Measurements from ENCODE around the gene NLRP13. TPM values are rescaled to one million over a fixed set of nuclear protein-coding genes. Genes with fewer than 3 reads are reported as not detected.

NLRP13 gene
- total and polyA plus RNA-seq, 4 donors = not detected

DNA sequence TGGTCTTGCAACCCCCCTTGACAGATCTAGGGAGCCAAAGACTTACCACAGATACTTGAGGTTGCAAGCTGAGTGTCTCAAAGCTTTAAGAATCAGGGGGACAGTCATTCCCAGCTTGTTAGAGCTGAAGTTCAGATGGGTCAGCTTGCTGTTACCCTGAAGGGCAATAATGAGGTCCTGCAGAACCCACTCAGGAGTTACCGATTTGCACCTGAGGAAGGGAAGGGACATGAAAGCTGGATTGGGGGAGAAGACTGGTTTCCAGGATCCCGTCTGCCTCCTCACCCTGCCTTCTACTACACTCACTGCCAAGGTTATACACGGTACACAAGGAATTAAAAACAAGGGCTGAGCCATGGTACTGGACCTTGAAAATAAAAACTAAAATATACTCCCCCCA lies 24.4 kb downstream of the NLRP13 start:
- Histone ChIP-seq H3K36me3 (ENCODE audit: control insufficient read depth, insufficient read depth, low read length) (no peaks in the 10 kb centered on the region), H3K9me3 (ENCODE audit: control insufficient read depth, insufficient read depth, low read length) (no peaks in the 10 kb centered on the region), H3K4me1 (ENCODE audit: control insufficient read depth, insufficient read depth, low read length) (no peaks in the 10 kb centered on the region), H3K4me3 (ENCODE audit: low read depth, low read length) (no peak overlapping the region), H3K27ac (ENCODE audit: low read depth, low read length) (no peak overlapping the region), H3K27me3 (ENCODE audit: control insufficient read depth, insufficient read depth, low read length) (no peaks in the 10 kb centered on the region)
- no peak for DNase-seq (ENCODE audit: low read depth in 4 of 6, low spot score in 6 of 6)
- no CpG with 5 or more reads among the region's 3 CpGs for WGBS (ENCODE audit: insufficient coverage)

GRCh38 chr19:55907286-55907685 lies 24.9 kb downstream of the NLRP13 start:
- Histone ChIP-seq H3K4me3 (ENCODE audit: low read depth, low read length) (no peak overlapping the region), H3K27ac (ENCODE audit: low read depth, low read length) (no peak overlapping the region), H3K4me1 (ENCODE audit: control insufficient read depth, insufficient read depth, low read length) (no peaks in the 10 kb centered on the region), H3K9me3 (ENCODE audit: control insufficient read depth, insufficient read depth, low read length) (no peaks in the 10 kb centered on the region), H3K27me3 (ENCODE audit: control insufficient read depth, insufficient read depth, low read length) (no peaks in the 10 kb centered on the region), H3K36me3 (ENCODE audit: control insufficient read depth, insufficient read depth, low read length) (no peaks in the 10 kb centered on the region)
- no peak for DNase-seq (ENCODE audit: low read depth in 4 of 6, low spot score in 6 of 6)
- WGBS (ENCODE audit: insufficient coverage) = 75% methylated on average over 6 of the region's 7 CpGs

DNA sequence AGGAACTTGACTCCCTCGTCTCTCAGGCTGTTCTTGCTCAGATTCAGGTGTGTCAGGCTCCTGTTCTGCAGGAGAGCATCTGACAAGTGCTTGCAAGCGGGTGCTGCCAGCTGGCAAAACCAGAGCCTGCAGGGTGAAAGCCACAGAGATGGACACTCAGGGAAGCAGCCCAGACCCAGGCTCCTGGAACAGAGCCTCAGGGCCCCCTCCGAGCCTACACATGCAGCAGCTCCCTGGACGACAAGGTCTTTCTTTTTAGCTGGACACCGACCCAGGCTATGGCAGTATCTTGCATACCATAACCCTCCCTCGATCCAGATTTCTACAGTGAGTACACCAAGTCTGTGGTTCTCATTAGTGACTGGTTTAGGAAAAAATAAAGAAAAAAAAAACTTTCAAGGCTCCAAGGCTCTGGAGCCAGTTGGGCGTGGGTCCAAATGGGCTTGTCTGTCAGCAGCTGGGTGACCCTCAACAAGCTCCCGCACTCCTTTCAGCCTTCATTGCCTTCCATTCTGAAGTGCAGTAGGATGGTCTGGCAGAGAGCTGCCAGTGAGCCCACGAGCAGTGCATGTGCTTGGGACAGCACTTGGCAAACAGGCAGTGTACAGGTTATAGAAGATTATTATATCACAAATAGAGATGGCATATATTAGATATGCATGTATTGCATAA lies 29.9 kb downstream of the NLRP13 start:
- H3K4me1 ChIP-seq (ENCODE audit: control insufficient read depth, insufficient read depth, low read length) = no peaks in the 10 kb centered on the region
- no peak overlapping the region for H3K4me3 ChIP-seq (ENCODE audit: low read depth, low read length)
- no peak for DNase-seq (ENCODE audit: low read depth in 4 of 6, low spot score in 6 of 6)
- no peaks in the 10 kb centered on the region for H3K27me3 ChIP-seq (ENCODE audit: control insufficient read depth, insufficient read depth, low read length)
- WGBS (ENCODE audit: insufficient coverage) = 61% methylated on average over 5 of the region's 9 CpGs
- H3K9me3 ChIP-seq (ENCODE audit: control insufficient read depth, insufficient read depth, low read length) = no peaks in the 10 kb centered on the region
- no peaks in the 10 kb centered on the region for H3K36me3 ChIP-seq (ENCODE audit: control insufficient read depth, insufficient read depth, low read length)
- no peak overlapping the region for H3K27ac ChIP-seq (ENCODE audit: low read depth, low read length)

GRCh38 chr19:55901369-55902079 lies 30.6 kb downstream of the NLRP13 start:
- DNase-seq (ENCODE audit: low read depth in 4 of 6, low spot score in 6 of 6) = no peak
- no peak overlapping the region for H3K27ac ChIP-seq (ENCODE audit: low read depth, low read length)
- H3K9me3 ChIP-seq (ENCODE audit: control insufficient read depth, insufficient read depth, low read length) = no peaks in the 10 kb centered on the region
- WGBS (ENCODE audit: insufficient coverage) = 78% methylated on average over 13 of the region's 13 CpGs
- H3K27me3 ChIP-seq (ENCODE audit: control insufficient read depth, insufficient read depth, low read length) = no peaks in the 10 kb centered on the region
- H3K36me3 ChIP-seq (ENCODE audit: control insufficient read depth, insufficient read depth, low read length) = no peaks in the 10 kb centered on the region
- no peaks in the 10 kb centered on the region for H3K4me1 ChIP-seq (ENCODE audit: control insufficient read depth, insufficient read depth, low read length)
- H3K4me3 ChIP-seq (ENCODE audit: low read depth, low read length) = no peak overlapping the region

DNA sequence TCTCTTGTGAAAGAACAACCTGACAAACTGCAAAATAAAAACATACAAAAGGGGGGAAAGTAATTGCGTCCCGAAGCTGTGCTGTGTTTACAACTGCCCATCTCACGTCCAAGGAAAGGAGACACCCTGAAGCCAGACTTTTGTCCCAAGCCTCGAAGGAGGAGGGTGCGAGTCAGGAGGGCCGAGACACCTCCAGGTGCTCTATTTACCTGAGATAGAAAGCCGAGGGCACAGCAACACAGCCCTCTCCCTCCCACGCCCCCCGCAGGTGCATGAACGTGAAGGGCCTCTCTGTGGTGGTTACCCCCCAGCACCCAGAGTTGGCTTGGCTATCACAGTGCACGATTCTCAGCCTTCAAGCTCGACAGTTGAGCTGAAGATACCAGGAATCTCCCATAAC lies 33.2 kb downstream of the NLRP13 start:
- Histone ChIP-seq H3K4me1 (ENCODE audit: control insufficient read depth, insufficient read depth, low read length) (no peaks in the 10 kb centered on the region), H3K27me3 (ENCODE audit: control insufficient read depth, insufficient read depth, low read length) (no peaks in the 10 kb centered on the region), H3K27ac (ENCODE audit: low read depth, low read length) (no peak overlapping the region), H3K9me3 (ENCODE audit: control insufficient read depth, insufficient read depth, low read length) (no peaks in the 10 kb centered on the region), H3K36me3 (ENCODE audit: control insufficient read depth, insufficient read depth, low read length) (no peaks in the 10 kb centered on the region), H3K4me3 (ENCODE audit: low read depth, low read length) (no peak overlapping the region)
- 76% methylated on average over 6 of the region's 12 CpGs for WGBS (ENCODE audit: insufficient coverage)
- DNase-seq (ENCODE audit: low read depth in 4 of 6, low spot score in 6 of 6) = no peak

DNA sequence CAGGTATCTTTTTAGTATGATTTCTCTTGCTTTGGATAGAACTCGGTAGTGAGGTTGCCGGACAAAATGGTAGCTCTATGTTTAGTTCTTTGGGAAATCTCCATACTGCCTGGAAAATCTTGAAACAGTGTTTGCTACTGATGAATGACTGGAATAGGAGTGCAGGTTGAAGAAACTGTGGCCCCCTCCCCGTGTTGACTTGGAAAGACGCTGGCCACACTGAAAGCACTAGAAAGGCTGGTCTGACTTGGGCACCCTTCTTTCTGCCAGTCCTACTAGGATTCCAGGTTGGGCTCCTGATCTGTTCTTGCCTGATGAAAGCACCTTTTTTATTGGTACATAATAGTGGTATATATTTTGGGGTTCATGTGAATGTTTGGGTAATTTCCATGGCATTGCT lies 49.5 kb downstream of the NLRP13 start:
- Histone ChIP-seq H3K36me3 (ENCODE audit: control insufficient read depth, insufficient read depth, low read length) (no peaks in the 10 kb centered on the region), H3K27ac (ENCODE audit: low read depth, low read length) (no peak overlapping the region), H3K4me1 (ENCODE audit: control insufficient read depth, insufficient read depth, low read length) (no peaks in the 10 kb centered on the region), H3K9me3 (ENCODE audit: control insufficient read depth, insufficient read depth, low read length) (peaks cover 3% of the 10 kb centered on the region), H3K27me3 (ENCODE audit: control insufficient read depth, insufficient read depth, low read length) (no peaks in the 10 kb centered on the region), H3K4me3 (ENCODE audit: low read depth, low read length) (no peak overlapping the region)
- DNase-seq (ENCODE audit: low read depth in 4 of 6, low spot score in 6 of 6) = no peak
- WGBS (ENCODE audit: insufficient coverage) = 62% methylated on average over 4 of the region's 4 CpGs

- no peak for DNase-seq (ENCODE audit: low read depth in 4 of 6, low spot score in 6 of 6)
- Histone ChIP-seq H3K4me3 (ENCODE audit: low read depth, low read length) (no peak overlapping the region), H3K9me3 (ENCODE audit: control insufficient read depth, insufficient read depth, low read length) (no peaks in the 10 kb centered on the region), H3K27me3 (ENCODE audit: control insufficient read depth, insufficient read depth, low read length) (no peaks in the 10 kb centered on the region), H3K4me1 (ENCODE audit: control insufficient read depth, insufficient read depth, low read length) (no peaks in the 10 kb centered on the region), H3K36me3 (ENCODE audit: control insufficient read depth, insufficient read depth, low read length) (no peaks in the 10 kb centered on the region), H3K27ac (ENCODE audit: low read depth, low read length) (no peak overlapping the region)
- 45% methylated on average over 3 of the region's 3 CpGs for WGBS (ENCODE audit: insufficient coverage)
Observed at GRCh38 chr19:55877211-55877610, 54.9 kb downstream of the NLRP13 start.

GRCh38 chr19:55870736-55871135 lies 61.4 kb downstream of the NLRP13 start:
- no peak for DNase-seq (ENCODE audit: low read depth in 4 of 6, low spot score in 6 of 6)

DNA sequence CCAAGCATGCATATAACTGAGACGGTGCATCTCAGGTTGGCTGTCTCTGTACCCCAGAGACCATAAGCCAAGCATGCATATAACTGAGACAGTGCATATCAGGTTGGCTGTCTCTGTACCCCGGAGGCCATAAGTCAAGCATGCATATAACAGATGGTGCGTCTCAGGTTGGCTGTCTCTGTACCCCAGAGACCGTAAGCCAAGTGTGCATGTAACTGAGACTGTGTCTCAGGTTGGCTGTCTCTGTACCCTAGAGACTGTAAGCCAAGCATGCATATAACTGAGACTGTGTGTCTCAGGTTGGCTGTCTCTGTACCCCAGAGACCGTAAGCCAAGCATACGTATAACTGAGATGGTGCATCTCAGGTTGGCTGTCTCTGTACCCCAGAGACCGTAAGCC lies 65.0 kb downstream of the NLRP13 start:
- WGBS (ENCODE audit: insufficient coverage) = 83% methylated on average over 6 of the region's 7 CpGs
- no peaks in the 10 kb centered on the region for H3K4me1 ChIP-seq (ENCODE audit: control insufficient read depth, insufficient read depth, low read length)

More at GRCh38 chr19:55870736-55871135, 61.4 kb downstream of the NLRP13 start:
- no peaks in the 10 kb centered on the region for H3K36me3 ChIP-seq (ENCODE audit: control insufficient read depth, insufficient read depth, low read length)
- no peak overlapping the region for H3K4me3 ChIP-seq (ENCODE audit: low read depth, low read length)
- no peaks in the 10 kb centered on the region for H3K4me1 ChIP-seq (ENCODE audit: control insufficient read depth, insufficient read depth, low read length)
- no peaks in the 10 kb centered on the region for H3K27me3 ChIP-seq (ENCODE audit: control insufficient read depth, insufficient read depth, low read length)
- H3K9me3 ChIP-seq (ENCODE audit: control insufficient read depth, insufficient read depth, low read length) = peaks cover 2% of the 10 kb centered on the region
- 81% methylated on average over 11 of the region's 11 CpGs for WGBS (ENCODE audit: insufficient coverage)
- no peak overlapping the region for H3K27ac ChIP-seq (ENCODE audit: low read depth, low read length)

GRCh38 chr19:55866521-55866920 lies 65.6 kb downstream of the NLRP13 start:
- no peak overlapping the region for H3K4me3 ChIP-seq (ENCODE audit: low read depth, low read length)
- 63% methylated on average over 2 of the region's 3 CpGs for WGBS (ENCODE audit: insufficient coverage)
- H3K9me3 ChIP-seq (ENCODE audit: control insufficient read depth, insufficient read depth, low read length) = peaks cover 2% of the 10 kb centered on the region
- DNase-seq (ENCODE audit: low read depth in 4 of 6, low spot score in 6 of 6) = no peak
- H3K36me3 ChIP-seq (ENCODE audit: control insufficient read depth, insufficient read depth, low read length) = no peaks in the 10 kb centered on the region
- H3K27me3 ChIP-seq (ENCODE audit: control insufficient read depth, insufficient read depth, low read length) = no peaks in the 10 kb centered on the region
- H3K27ac ChIP-seq (ENCODE audit: low read depth, low read length) = no peak overlapping the region
- no peaks in the 10 kb centered on the region for H3K4me1 ChIP-seq (ENCODE audit: control insufficient read depth, insufficient read depth, low read length)

More for the DNA sequence above, 65.0 kb downstream of the NLRP13 start:
- no peak for DNase-seq (ENCODE audit: low read depth in 4 of 6, low spot score in 6 of 6)
- H3K27me3 ChIP-seq (ENCODE audit: control insufficient read depth, insufficient read depth, low read length) = no peaks in the 10 kb centered on the region
- no peaks in the 10 kb centered on the region for H3K36me3 ChIP-seq (ENCODE audit: control insufficient read depth, insufficient read depth, low read length)
- no peak overlapping the region for H3K27ac ChIP-seq (ENCODE audit: low read depth, low read length)
- H3K4me3 ChIP-seq (ENCODE audit: low read depth, low read length) = no peak overlapping the region
- H3K9me3 ChIP-seq (ENCODE audit: control insufficient read depth, insufficient read depth, low read length) = peaks cover 2% of the 10 kb centered on the region
